H1 (cell line): ENCODE measurements around the gene CEP72. TPM values are rescaled to one million over a fixed set of nuclear protein-coding genes. Genes with fewer than 3 reads are reported as not detected.

Experiments
- CTCF ChIA-PET: fragments of 300-600 bp; sonication (Branson Sonifier 250); formaldehyde crosslinking; loops from one replicate; lab custom pipeline; 2021; ENCODE audit not compliant: partially characterized antibody; lab: Charles Lee
- POLR2A ChIA-PET: fragments of 300-600 bp; sonication (Branson Sonifier 250); formaldehyde crosslinking; loops from one replicate; lab custom pipeline; 2021; ENCODE audit warnings: inconsistent platforms; ENCODE audit not compliant: partially characterized antibody; lab: Charles Lee
- DNase-seq, 2 experiments: peaks; one replicate each; pipeline versions ENCODE4 v3.0.0 to v3.0.0-alpha.2; 2010 to 2022; ENCODE audit warnings: low spot score in 2 of 2, low read depth in 1 of 2, mixed read lengths in 1 of 2
- FAIRE-seq: peaks from 2 replicates; lab custom pipeline; 2011; peaks lifted over from hg19 to GRCh38; lab: Jason Lieb, UNC
- H2AFZ ChIP-seq: 2 replicates; pipeline ENCODE4 v1.8.1; 2012; ENCODE audit warnings: low read length, inconsistent platforms
- H2AK5ac ChIP-seq: 2 replicates; pipeline ENCODE4 v1.6.1; 2013; ENCODE audit warnings: low read depth, low read length
- H2BK120ac ChIP-seq: replicated peaks from 2 replicates; pipeline ENCODE3; 2013; ENCODE audit warnings: low read depth, low read length, inconsistent platforms
- H2BK12ac ChIP-seq: 2 replicates; pipeline ENCODE4 v1.6.1; 2013; ENCODE audit warnings: low read depth, low read length
- H2BK15ac ChIP-seq: 2 replicates; pipeline ENCODE4 v1.6.1; 2013; ENCODE audit warnings: low read length
- H2BK20ac ChIP-seq: 2 replicates; pipeline ENCODE4 v1.6.1; 2013; ENCODE audit warnings: low read length
- H2BK5ac ChIP-seq: 2 replicates; pipeline ENCODE4 v1.6.1; 2013; ENCODE audit warnings: low read depth, low read length
- H3K14ac ChIP-seq: 2 replicates; pipeline ENCODE4 v1.6.1; 2013; ENCODE audit warnings: inconsistent platforms; ENCODE audit not compliant: insufficient read length
- H3K18ac ChIP-seq: 2 replicates; pipeline ENCODE4 v1.6.1; 2013; ENCODE audit warnings: low read length; ENCODE audit errors: extremely low read depth
- H3K23ac ChIP-seq: 2 replicates; pipeline ENCODE4 v1.6.1; 2013; ENCODE audit warnings: inconsistent platforms; ENCODE audit not compliant: insufficient read length
- H3K23me2 ChIP-seq: 2 replicates; pipeline ENCODE4 v1.6.1; 2013; ENCODE audit warnings: low read depth, low read length
- H3K27ac ChIP-seq: 2 replicates; pipeline ENCODE4 v1.6.1; 2011; ENCODE audit warnings: low read depth, low read length, inconsistent platforms
- H3K27me3 ChIP-seq, 4 experiments: replicated peaks in 1 of 4; 1 replicate in 1 of 4; 2 replicates in 3 of 4; pipeline versions ENCODE4 v1.6.1 to v1.8.1; 2011 to 2013; ENCODE audit warnings: low read length in 3 of 4, mild to moderate bottlenecking in 3 of 4, inconsistent platforms in 2 of 4, mixed read lengths in 2 of 4, moderate library complexity in 1 of 4; ENCODE audit not compliant: control insufficient read depth in 3 of 4, insufficient read depth in 3 of 4; ENCODE audit errors: extremely low read depth in 1 of 4
- H3K36me3 ChIP-seq, 4 experiments: 2 replicates each; pipeline versions ENCODE4 v1.6.1 to v1.8.1; 2011 to 2013; ENCODE audit warnings: mild to moderate bottlenecking in 4 of 4, low read length in 3 of 4, moderate library complexity in 2 of 4, control low read depth in 1 of 4, inconsistent platforms in 1 of 4; ENCODE audit not compliant: insufficient read depth in 4 of 4, control insufficient read depth in 2 of 4
- H3K4ac ChIP-seq: replicated peaks from 2 replicates; pipeline ENCODE3; 2013; ENCODE audit warnings: low read length, low read depth, mixed read lengths, inconsistent platforms; ENCODE audit not compliant: insufficient read length
- H3K4me1 ChIP-seq, 4 experiments: replicated peaks in 1 of 4; 1 replicate in 1 of 4; 2 replicates in 3 of 4; pipeline versions ENCODE4 v1.6.1 to v1.8.1; 2011 to 2013; ENCODE audit warnings: low read length in 3 of 4, inconsistent platforms in 2 of 4, mixed read lengths in 1 of 4; ENCODE audit not compliant: insufficient read depth in 4 of 4, control insufficient read depth in 3 of 4
- H3K4me2 ChIP-seq, 2 experiments: 2 replicates each; pipeline versions ENCODE4 v1.6.1 to v1.8.1; 2011 to 2013; ENCODE audit warnings: low read depth in 2 of 2, low read length in 2 of 2, control low read depth in 1 of 2, inconsistent platforms in 1 of 2, mild to moderate bottlenecking in 1 of 2; ENCODE audit not compliant: insufficient read depth in 1 of 2
- H3K4me3 ChIP-seq, 4 experiments: fragments of 200-600, 300-600 bp in 1 of 4; sonication (generic), shearing (Covaris generic), sonication (Bioruptor Twin) in 1 of 4; 2 replicates each; pipeline versions ENCODE4 v1.5.1 to v1.8.1; 2011 to 2016; ENCODE audit warnings: low read length in 4 of 4, low read depth in 3 of 4, control low read depth in 2 of 4, inconsistent platforms in 2 of 4, mild to moderate bottlenecking in 2 of 4, mixed read lengths in 1 of 4, moderate library complexity in 1 of 4; ENCODE audit not compliant: insufficient read depth in 2 of 4; ENCODE audit errors: extremely low read depth in 1 of 4
- H3K56ac ChIP-seq: replicated peaks from 2 replicates; pipeline ENCODE3; 2013; ENCODE audit warnings: low read depth, mild to moderate bottlenecking, mixed read lengths, low read length, inconsistent platforms; ENCODE audit not compliant: insufficient read length
- H3K79me1 ChIP-seq: 2 replicates; pipeline ENCODE4 v1.6.1; 2013; ENCODE audit warnings: low read depth, low read length, control low read depth
- H3K79me2 ChIP-seq, 2 experiments: 2 replicates each; pipeline versions ENCODE4 v1.6.1 to v1.8.1; 2012 to 2013; ENCODE audit warnings: low read length in 2 of 2, mild to moderate bottlenecking in 2 of 2, inconsistent platforms in 1 of 2; ENCODE audit not compliant: insufficient read depth in 2 of 2, control insufficient read depth in 1 of 2
- H3K9ac ChIP-seq, 4 experiments: replicated peaks in 1 of 4; 1 replicate in 1 of 4; 2 replicates in 3 of 4; pipeline versions ENCODE4 v1.6.1 to v1.8.1; 2011 to 2013; ENCODE audit warnings: low read depth in 3 of 4, low read length in 3 of 4, control low read depth in 2 of 4, mild to moderate bottlenecking in 2 of 4, moderate library complexity in 2 of 4, inconsistent platforms in 1 of 4; ENCODE audit errors: extremely low read depth in 1 of 4
- H3K9me3 ChIP-seq, 2 experiments: 2 replicates each; pipeline versions ENCODE4 v1.6.1 to v1.8.1; 2012 to 2013; ENCODE audit warnings: mild to moderate bottlenecking in 2 of 2, moderate library complexity in 2 of 2, control low read depth in 1 of 2, inconsistent platforms in 1 of 2, low read depth in 1 of 2, low read length in 1 of 2, mixed read lengths in 1 of 2; ENCODE audit not compliant: insufficient read depth in 2 of 2
- H4K20me1 ChIP-seq, 2 experiments: replicated peaks in 1 of 2; 2 replicates each; pipeline versions ENCODE3 to v1.8.1; 2011 to 2013; ENCODE audit warnings: inconsistent platforms in 2 of 2, low read length in 2 of 2, mild to moderate bottlenecking in 1 of 2; ENCODE audit not compliant: insufficient read depth in 2 of 2, control insufficient read depth in 1 of 2
- H4K5ac ChIP-seq: 2 replicates; pipeline ENCODE4 v1.6.1; 2013; ENCODE audit warnings: low read length, low read depth, mixed read lengths, inconsistent platforms; ENCODE audit not compliant: insufficient read length
- H4K8ac ChIP-seq: 2 replicates; pipeline ENCODE4 v1.8.0; 2013; ENCODE audit warnings: mild to moderate bottlenecking, moderate library complexity, low read length, inconsistent platforms; ENCODE audit not compliant: insufficient read depth; ENCODE audit errors: extremely low read depth
- H4K91ac ChIP-seq: replicated peaks from 2 replicates; pipeline ENCODE3; 2013; ENCODE audit warnings: low read length, mixed read lengths, inconsistent platforms; ENCODE audit not compliant: insufficient read length
- CBX8 ChIP-seq: fragments of 300-800, 300-1000 bp; sonication (generic); IDR thresholded peaks from 2 replicates; pipeline ENCODE4 v1.7.1; 2016; ENCODE audit warnings: low read depth, low read length, borderline replicate concordance
- CREB1 ChIP-seq: IDR thresholded peaks from 2 replicates; pipeline ENCODE4 v1.6.1; 2012; ENCODE audit warnings: inconsistent platforms
- EGR1 ChIP-seq: IDR thresholded peaks from 2 replicates; pipeline ENCODE4 v1.6.1; 2011; ENCODE audit warnings: low read depth, low read length, borderline replicate concordance
- GTF2F1 ChIP-seq: IDR thresholded peaks from 2 replicates; pipeline ENCODE4 v1.6.1; 2012; ENCODE audit warnings: low read depth, low read length, improper control_type of control experiment, borderline replicate concordance
- HDAC6 ChIP-seq: IDR thresholded peaks from one replicate; pipeline ENCODE4 v1.7.1; 2012; ENCODE audit warnings: low read depth, mild to moderate bottlenecking, inconsistent platforms, low read length, moderate library complexity
- JUN ChIP-seq: IDR thresholded peaks from 2 replicates; pipeline ENCODE4 v1.6.1; 2011; ENCODE audit warnings: low read depth, mild to moderate bottlenecking, improper control_type of control experiment, low read length
- MAFK ChIP-seq: IDR thresholded peaks from 2 replicates; pipeline ENCODE4 v1.6.1; 2012; ENCODE audit warnings: low read depth, mild to moderate bottlenecking, improper control_type of control experiment, low read length
- RAD21 ChIP-seq, 2 experiments: IDR thresholded peaks in 1 of 2; conservative IDR thresholded peaks in 1 of 2; 2 replicates each; pipeline ENCODE4 v1.6.1; 2011; ENCODE audit warnings: low read depth in 2 of 2, low read length in 2 of 2, improper control_type of control experiment in 1 of 2, inconsistent platforms in 1 of 2, mild to moderate bottlenecking in 1 of 2, moderate library complexity in 1 of 2
- RNF2 ChIP-seq: fragments of 200-900, 300-1000 bp; sonication (generic); IDR thresholded peaks from 2 replicates; pipeline ENCODE4 v1.7.1; 2016; ENCODE audit warnings: borderline replicate concordance, low read depth, mild to moderate bottlenecking, antibody characterized with exemption, low read length; ENCODE audit not compliant: poor library complexity, severe bottlenecking; ENCODE audit errors: missing control alignments
- RXRA ChIP-seq: IDR thresholded peaks from 2 replicates; pipeline ENCODE4 v1.6.1; 2011; ENCODE audit warnings: low read depth, mild to moderate bottlenecking, low read length, moderate library complexity; ENCODE audit not compliant: insufficient read depth
- SUZ12 ChIP-seq: fragments of 200-600 bp; sonication (generic); IDR thresholded peaks from 2 replicates; pipeline ENCODE4 v1.6.1; 2012; ENCODE audit warnings: mild to moderate bottlenecking, inconsistent platforms, low read length, moderate library complexity, mixed read lengths
- TBP ChIP-seq: IDR thresholded peaks from 2 replicates; pipeline ENCODE4 v1.6.1; 2011; ENCODE audit warnings: low read depth, low read length, improper control_type of control experiment
- ZNF274 ChIP-seq: IDR thresholded peaks from 2 replicates; pipeline ENCODE4 v1.7.0; 2012; ENCODE audit warnings: low read length, borderline replicate concordance; ENCODE audit errors: extremely low read depth
- WGBS, 2 experiments: shearing (Covaris generic) in 1 of 2; methylation state at CpG; one replicate each; pipeline versions ENCODE4 v1.1.6 to v1.1.7; 2013 to 2015; ENCODE audit warnings: low lambda C conversion rate in 2 of 2, mixed read lengths in 2 of 2, inconsistent platforms in 1 of 2, low coverage in 1 of 2, missing lambda C conversion rate in 1 of 2; ENCODE audit not compliant: insufficient replicate concordance in 2 of 2, insufficient coverage in 1 of 2, insufficient read length in 1 of 2; ENCODE audit errors: extremely low coverage in 1 of 2, missing lambda C conversion rate in 1 of 2; 5-methylcytosine and 5-hydroxymethylcytosine counted together
- polyA plus RNA-seq, 7 experiments: library from polyadenylated mRNA; depleted of rRNA in 3 of 7; stranded (reverse) in 5 of 7; unstranded in 2 of 7; fragments of >200 nt in 5 of 7; fragments of 200-250 nt in 2 of 7; gene quantifications; 1 replicate in 5 of 7; 2 replicates in 1 of 7; 4 replicates in 1 of 7; pipeline versions ENCODE4 v1.2.1 to v1.2.3, GENCODE V29; 2011 to 2013; ENCODE audit warnings: missing spikeins in 2 of 7, mixed read lengths in 2 of 7
- total RNA-seq: library from RNA; stranded (reverse); fragmentation: NEBNext Ultra II Directional; extraction: Animal tissue kit (Norgen Biotek cat#: 25700); gene quantifications from 2 replicates; pipeline ENCODE4 v1.2.1, GENCODE V29; 2021

The CEP72 gene
- total and polyA plus RNA-seq, 2 of the 8 experiments (the other 6 are each of a cell fraction or from before 2014, with no cell fraction given) = 13.1 to 19.6 TPM

- H3K23ac ChIP-seq = no peak overlapping the region
- no peak for FAIRE-seq
Measured at GRCh38 chr5:624951-625230, 12.8 kb downstream of the CEP72 start.

More at GRCh38 chr5:624951-625230, 12.8 kb downstream of the CEP72 start:
- no peak for DNase-seq
- no peak overlapping the region for H2BK15ac ChIP-seq
- no peak overlapping the region for H2BK5ac ChIP-seq
- H2AK5ac ChIP-seq = no peak overlapping the region
- H3K9me3 ChIP-seq = no peaks in the 10 kb centered on the region
- H3K14ac ChIP-seq = no peak overlapping the region
- no peak overlapping the region for H3K4me2 ChIP-seq
- H4K91ac ChIP-seq = no peak overlapping the region
- H3K23me2 ChIP-seq = no peaks in the 10 kb centered on the region
- H3K4me3 ChIP-seq = no peak overlapping the region
- no peaks in the 10 kb centered on the region; a peak in 1 of 7 replicates for H3K4me1 ChIP-seq
- POLR2A ChIA-PET = no interaction called here
- H2BK12ac ChIP-seq = no peak overlapping the region
- 93% methylated on average over 13 of the region's 13 CpGs; no CpG with 5 or more reads in 1 of the 2 experiments for WGBS, 2 experiments
- H3K56ac ChIP-seq = no peak overlapping the region
- no peak overlapping the region for H3K4ac ChIP-seq
- CTCF ChIA-PET = no interaction called here
- peaks cover 0 to 4% of the 10 kb centered on the region in 2 experiments; a peak in 1 of 4 replicates for H3K79me2 ChIP-seq
- H2BK120ac ChIP-seq = no peak overlapping the region
- no peak overlapping the region for H2BK20ac ChIP-seq
- peaks cover 9 to 46% (median 37%) of the 10 kb centered on the region in 4 experiments for H3K36me3 ChIP-seq
- H4K20me1 ChIP-seq = peaks cover 8 to 9% of the 10 kb centered on the region in 2 experiments
- no peak overlapping the region for H3K9ac ChIP-seq
- H4K5ac ChIP-seq = no peak overlapping the region
- H4K8ac ChIP-seq = no peak overlapping the region
- H3K79me1 ChIP-seq = peaks cover 3% of the 10 kb centered on the region; the same call in 1 of the 2 replicates
- no peaks in the 10 kb centered on the region for H3K27me3 ChIP-seq
- TF ChIP-seq HDAC6 = no peak
- TF ChIP-seq RNF2 = no peak
- TF ChIP-seq JUN = no peak
- TF ChIP-seq ZNF274 = no peak
- TF ChIP-seq RAD21 (IDR thresholded peaks at IDR 0.05 in 1 of 2, conservative IDR thresholded peaks at IDR 0.05 in 1 of 2; ENCODE audit: low read depth in 2 of 2, low read length in 2 of 2) = no peak
- no peak for TF ChIP-seq MAFK
- no peak for TF ChIP-seq SUZ12
- TF ChIP-seq CBX8 = no peak
- no peak for TF ChIP-seq TBP
- TF ChIP-seq GTF2F1 = no peak
- no peak for TF ChIP-seq RXRA
- TF ChIP-seq EGR1 = no peak
- no peak for TF ChIP-seq CREB1
- H3K18ac ChIP-seq = no peak overlapping the region
- H3K27ac ChIP-seq = no peak overlapping the region
- H2AFZ ChIP-seq = no peak overlapping the region
